ENCODE data around the gene SPSB1. TPM values are rescaled to one million over a fixed set of nuclear protein-coding genes. Genes with fewer than 3 reads are reported as not detected.

The SPSB1 gene
- total and polyA plus RNA-seq, 2 experiments from 2014 or later = 2.4 to 6.8 TPM

- peaks cover 7% of the 10 kb centered on the region for H3K27me3 Mint-ChIP-seq (ENCODE audit: insufficient read depth, low read depth, poor library complexity)
- Histone ChIP-seq H4K20me1 (replicated peaks; ENCODE audit: insufficient read depth) (no peaks in the 10 kb centered on the region), H3K4me1 (ENCODE audit: insufficient read depth) (no peaks in the 10 kb centered on the region), H3K27ac (ENCODE audit: low read depth) (no peak overlapping the region), H3K9me2 (ENCODE audit: insufficient read depth) (no peaks in the 10 kb centered on the region), H3K27me3 (ENCODE audit: insufficient read depth) (no peaks in the 10 kb centered on the region), H3K4me3 (no peak overlapping the region), H3K36me3 (ENCODE audit: insufficient read depth) (no peaks in the 10 kb centered on the region), H3K79me2 (replicated peaks; ENCODE audit: insufficient read depth) (no peaks in the 10 kb centered on the region), H3F3A (replicated peaks; ENCODE audit: low read depth) (no peaks in the 10 kb centered on the region), H2AFZ (no peak overlapping the region), H3K4me2 (no peak overlapping the region)
- ATAC-seq (no peak), DNase-seq (ENCODE audit: low spot score) (no peak)
- no peak overlapping the region for H3K27ac Mint-ChIP-seq
- H3K4me3 Mint-ChIP-seq = no peak overlapping the region
- H3K9me3 Mint-ChIP-seq = no peaks in the 10 kb centered on the region; the same call in 2 of the 3 replicates
- H3K36me3 Mint-ChIP-seq (ENCODE audit: low read depth) = no peaks in the 10 kb centered on the region
- no peaks in the 10 kb centered on the region for H3K4me1 Mint-ChIP-seq
- TF ChIP-seq ZNF114 (CRISPR knock-in tag; IDR thresholded peaks at IDR 0.05) (no peak), NANOG (IDR thresholded peaks at IDR 0.05; ENCODE audit: borderline replicate concordance) (no peak), EZH2phosphoT487 (IDR thresholded peaks at IDR 0.05; ENCODE audit: unreplicated experiment) (no peak), CREB1 (CRISPR knock-in tag; IDR thresholded peaks at IDR 0.05; ENCODE audit: low read depth) (no peak), POLR2AphosphoS5 (IDR thresholded peaks at IDR 0.05; ENCODE audit: low read depth) (no peak), EZH2 (IDR thresholded peaks at IDR 0.05; ENCODE audit: low read depth, unreplicated experiment) (no peak)
- TF ChIP-seq, protein P1, sequence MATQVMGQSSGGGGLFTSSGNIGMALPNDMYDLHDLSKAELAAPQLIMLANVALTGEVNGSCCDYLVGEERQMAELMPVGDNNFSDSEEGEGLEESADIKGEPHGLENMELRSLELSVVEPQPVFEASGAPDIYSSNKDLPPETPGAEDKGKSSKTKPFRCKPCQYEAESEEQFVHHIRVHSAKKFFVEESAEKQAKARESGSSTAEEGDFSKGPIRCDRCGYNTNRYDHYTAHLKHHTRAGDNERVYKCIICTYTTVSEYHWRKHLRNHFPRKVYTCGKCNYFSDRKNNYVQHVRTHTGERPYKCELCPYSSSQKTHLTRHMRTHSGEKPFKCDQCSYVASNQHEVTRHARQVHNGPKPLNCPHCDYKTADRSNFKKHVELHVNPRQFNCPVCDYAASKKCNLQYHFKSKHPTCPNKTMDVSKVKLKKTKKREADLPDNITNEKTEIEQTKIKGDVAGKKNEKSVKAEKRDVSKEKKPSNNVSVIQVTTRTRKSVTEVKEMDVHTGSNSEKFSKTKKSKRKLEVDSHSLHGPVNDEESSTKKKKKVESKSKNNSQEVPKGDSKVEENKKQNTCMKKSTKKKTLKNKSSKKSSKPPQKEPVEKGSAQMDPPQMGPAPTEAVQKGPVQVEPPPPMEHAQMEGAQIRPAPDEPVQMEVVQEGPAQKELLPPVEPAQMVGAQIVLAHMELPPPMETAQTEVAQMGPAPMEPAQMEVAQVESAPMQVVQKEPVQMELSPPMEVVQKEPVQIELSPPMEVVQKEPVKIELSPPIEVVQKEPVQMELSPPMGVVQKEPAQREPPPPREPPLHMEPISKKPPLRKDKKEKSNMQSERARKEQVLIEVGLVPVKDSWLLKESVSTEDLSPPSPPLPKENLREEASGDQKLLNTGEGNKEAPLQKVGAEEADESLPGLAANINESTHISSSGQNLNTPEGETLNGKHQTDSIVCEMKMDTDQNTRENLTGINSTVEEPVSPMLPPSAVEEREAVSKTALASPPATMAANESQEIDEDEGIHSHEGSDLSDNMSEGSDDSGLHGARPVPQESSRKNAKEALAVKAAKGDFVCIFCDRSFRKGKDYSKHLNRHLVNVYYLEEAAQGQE (IDR thresholded peaks at IDR 0.05; ENCODE audit: unreplicated experiment) = no peak
- TF ChIP-seq, protein P2, sequence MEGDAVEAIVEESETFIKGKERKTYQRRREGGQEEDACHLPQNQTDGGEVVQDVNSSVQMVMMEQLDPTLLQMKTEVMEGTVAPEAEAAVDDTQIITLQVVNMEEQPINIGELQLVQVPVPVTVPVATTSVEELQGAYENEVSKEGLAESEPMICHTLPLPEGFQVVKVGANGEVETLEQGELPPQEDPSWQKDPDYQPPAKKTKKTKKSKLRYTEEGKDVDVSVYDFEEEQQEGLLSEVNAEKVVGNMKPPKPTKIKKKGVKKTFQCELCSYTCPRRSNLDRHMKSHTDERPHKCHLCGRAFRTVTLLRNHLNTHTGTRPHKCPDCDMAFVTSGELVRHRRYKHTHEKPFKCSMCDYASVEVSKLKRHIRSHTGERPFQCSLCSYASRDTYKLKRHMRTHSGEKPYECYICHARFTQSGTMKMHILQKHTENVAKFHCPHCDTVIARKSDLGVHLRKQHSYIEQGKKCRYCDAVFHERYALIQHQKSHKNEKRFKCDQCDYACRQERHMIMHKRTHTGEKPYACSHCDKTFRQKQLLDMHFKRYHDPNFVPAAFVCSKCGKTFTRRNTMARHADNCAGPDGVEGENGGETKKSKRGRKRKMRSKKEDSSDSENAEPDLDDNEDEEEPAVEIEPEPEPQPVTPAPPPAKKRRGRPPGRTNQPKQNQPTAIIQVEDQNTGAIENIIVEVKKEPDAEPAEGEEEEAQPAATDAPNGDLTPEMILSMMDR (conservative IDR thresholded peaks at IDR 0.05; ENCODE audit: low read depth in 2 of 2) = no peak
Measured at GRCh38 chr1:9328201-9328600, 35.5 kb downstream of the SPSB1 start.

GRCh38 chr1:9328715-9329114, 36.0 kb downstream of the SPSB1 start:
- Histone ChIP-seq H3K79me2 (replicated peaks; ENCODE audit: insufficient read depth) (no peaks in the 10 kb centered on the region), H3K4me2 (no peak overlapping the region), H3K4me3 (no peak overlapping the region), H3F3A (replicated peaks; ENCODE audit: low read depth) (no peaks in the 10 kb centered on the region), H4K20me1 (replicated peaks; ENCODE audit: insufficient read depth) (no peaks in the 10 kb centered on the region), H2AFZ (no peak overlapping the region), H3K4me1 (ENCODE audit: insufficient read depth) (no peaks in the 10 kb centered on the region), H3K9me2 (ENCODE audit: insufficient read depth) (no peaks in the 10 kb centered on the region), H3K27ac (ENCODE audit: low read depth) (no peak overlapping the region), H3K27me3 (ENCODE audit: insufficient read depth) (no peaks in the 10 kb centered on the region), H3K36me3 (ENCODE audit: insufficient read depth) (no peaks in the 10 kb centered on the region)
- no peaks in the 10 kb centered on the region for H3K36me3 Mint-ChIP-seq (ENCODE audit: low read depth)
- H3K27me3 Mint-ChIP-seq (ENCODE audit: insufficient read depth, low read depth, poor library complexity) = peaks cover 7% of the 10 kb centered on the region
- no peak overlapping the region for H3K4me3 Mint-ChIP-seq
- ATAC-seq = no peak
- H3K4me1 Mint-ChIP-seq = no peaks in the 10 kb centered on the region
- no peak overlapping the region for H3K27ac Mint-ChIP-seq
- H3K9me3 Mint-ChIP-seq = no peaks in the 10 kb centered on the region; the same call in 2 of the 3 replicates
- no peak for DNase-seq (ENCODE audit: low spot score)
- TF ChIP-seq CREB1 (CRISPR knock-in tag; IDR thresholded peaks at IDR 0.05; ENCODE audit: low read depth) (no peak), EZH2 (IDR thresholded peaks at IDR 0.05; ENCODE audit: low read depth, unreplicated experiment) (no peak), ZNF331 (CRISPR knock-in tag; IDR thresholded peaks at IDR 0.05; ENCODE audit: low read depth) (no peak), EZH2phosphoT487 (IDR thresholded peaks at IDR 0.05; ENCODE audit: unreplicated experiment) (no peak), ZNF114 (CRISPR knock-in tag; IDR thresholded peaks at IDR 0.05) (no peak), POLR2AphosphoS5 (IDR thresholded peaks at IDR 0.05; ENCODE audit: low read depth) (no peak), JUNB (IDR thresholded peaks at IDR 0.05; ENCODE audit: unreplicated experiment) (no peak)
- TF ChIP-seq, protein P2 (conservative IDR thresholded peaks at IDR 0.05; ENCODE audit: low read depth in 2 of 2) = no peak
- TF ChIP-seq, protein P3, sequence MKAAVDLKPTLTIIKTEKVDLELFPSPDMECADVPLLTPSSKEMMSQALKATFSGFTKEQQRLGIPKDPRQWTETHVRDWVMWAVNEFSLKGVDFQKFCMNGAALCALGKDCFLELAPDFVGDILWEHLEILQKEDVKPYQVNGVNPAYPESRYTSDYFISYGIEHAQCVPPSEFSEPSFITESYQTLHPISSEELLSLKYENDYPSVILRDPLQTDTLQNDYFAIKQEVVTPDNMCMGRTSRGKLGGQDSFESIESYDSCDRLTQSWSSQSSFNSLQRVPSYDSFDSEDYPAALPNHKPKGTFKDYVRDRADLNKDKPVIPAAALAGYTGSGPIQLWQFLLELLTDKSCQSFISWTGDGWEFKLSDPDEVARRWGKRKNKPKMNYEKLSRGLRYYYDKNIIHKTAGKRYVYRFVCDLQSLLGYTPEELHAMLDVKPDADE (IDR thresholded peaks at IDR 0.05) = no peak
- TF ChIP-seq, protein P1 (IDR thresholded peaks at IDR 0.05; ENCODE audit: unreplicated experiment) = no peak

Data from GM23338 (cell line).